Aorta (tissue), 5 donors: Measurements from ENCODE around the gene GPS1. TPM values are rescaled to one million over a fixed set of nuclear protein-coding genes. Genes with fewer than 3 reads are reported as not detected.

Experiments used
- ATAC-seq: fragments of 200-7000 bp; cut with Tn5 transposase; one replicate; pipeline ENCODE4 v1.9.1; 2022; ENCODE audit warnings: moderate library complexity; ENCODE audit not compliant: low FRiP score
- DNase-seq, 2 donors: peaks; one replicate each; pipeline ENCODE4 v3.0.0-alpha.2; 2020
- H3K27ac ChIP-seq, 2 donors: one replicate each; pipeline ENCODE4 v1.5.1; 2013; ENCODE audit warnings: low read length in 2 of 2, mild to moderate bottlenecking in 2 of 2, moderate library complexity in 2 of 2, control low read depth in 1 of 2, inconsistent platforms in 1 of 2, low read depth in 1 of 2
- H3K27me3 ChIP-seq, 2 donors: one replicate each; pipeline ENCODE4 v1.6.1; 2013; ENCODE audit warnings: control low read depth in 1 of 2, low read length in 1 of 2, mild to moderate bottlenecking in 1 of 2, moderate library complexity in 1 of 2; ENCODE audit not compliant: insufficient read depth in 2 of 2, control insufficient read depth in 1 of 2
- H3K36me3 ChIP-seq, 2 donors: one replicate each; pipeline ENCODE4 v1.6.1; 2013; ENCODE audit warnings: control low read depth in 1 of 2, low read length in 1 of 2, mild to moderate bottlenecking in 1 of 2; ENCODE audit not compliant: insufficient read depth in 2 of 2, control insufficient read depth in 1 of 2
- H3K4me1 ChIP-seq, 2 donors: one replicate each; pipeline ENCODE4 v1.6.1; 2013; ENCODE audit warnings: low read length in 2 of 2, control low read depth in 1 of 2, mild to moderate bottlenecking in 1 of 2, moderate library complexity in 1 of 2; ENCODE audit not compliant: insufficient read depth in 2 of 2, control insufficient read depth in 1 of 2
- H3K4me3 ChIP-seq, 2 donors: one replicate each; pipeline ENCODE4 v1.5.1; 2013; ENCODE audit warnings: low read length in 2 of 2, control low read depth in 1 of 2, mild to moderate bottlenecking in 1 of 2
- H3K9me3 ChIP-seq: one replicate; pipeline ENCODE4 v1.6.1; 2013; ENCODE audit warnings: mild to moderate bottlenecking, low read length; ENCODE audit not compliant: control insufficient read depth
- WGBS, 2 donors: extraction: QIAGEN DNeasy Blood & Tissue Kit; methylation state at CpG; one replicate each; pipeline ENCODE4 v1.1.7; 2013; 5-methylcytosine and 5-hydroxymethylcytosine counted together
- intact Hi-C, 2 donors: fragments of 100-400 bp; cut with DNase I; formaldehyde crosslinking; loops; one replicate each; pipeline versions ENCODE4 v1.14.2 to v1.15.0; 2022
- polyA plus RNA-seq, 2 donors: library from polyadenylated mRNA; stranded (reverse); fragments of 200-250 nt; gene quantifications; one replicate each; pipeline ENCODE4 v1.2.3, GENCODE V29; 2013
- total RNA-seq, 2 donors: library from RNA; stranded (reverse); fragmentation: NEBNext Ultra II Directional; extraction: Animal tissue kit (Norgen Biotek cat#: 25700); gene quantifications; one replicate each; pipeline ENCODE4 v1.2.1, GENCODE V29; 2021
- donor health status: healthy with polysubstance abuse.
- donor health status: Bipolar disorder and iron deficiency.
- donor health status: DM: no; HTN: no; CAD: no.
- donor health status: DM: no; HTN: no; CAD: no.
- donor health status: DM: yes; HTN: yes; CAD: no.

Gene GPS1
- total and polyA plus RNA-seq, 4 donors, result 46.9 to 171 (median 54.1) TPM

DNA sequence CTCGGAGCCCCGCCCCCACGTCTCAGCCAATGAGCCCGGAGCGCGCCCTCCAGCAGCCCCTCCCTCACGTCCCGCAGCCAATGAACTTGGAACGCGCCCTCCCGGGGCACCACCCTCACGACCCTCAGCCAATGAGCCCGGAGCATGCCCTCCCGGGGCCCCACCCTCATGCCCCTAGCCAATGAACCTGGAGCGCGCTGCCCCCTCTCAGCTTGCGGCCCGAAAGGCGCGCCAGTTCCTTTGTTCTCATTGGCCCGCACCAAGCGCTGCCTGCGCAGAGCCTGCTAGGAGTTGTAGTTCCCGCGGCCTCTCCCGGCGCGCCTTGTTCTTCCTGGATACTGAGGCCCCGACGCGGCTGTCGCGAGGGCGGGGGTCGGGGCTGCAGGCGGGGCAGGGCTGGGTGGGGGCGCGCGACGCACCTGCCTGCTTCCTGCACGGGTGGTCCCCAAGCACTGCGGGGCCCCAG lies 28.7 kb upstream of the GPS1 start, which contains the start of gene LRRC45:
TSS of gene LRRC45 (plus strand) at position 325 of the 466 bp plus-strand sequence. CDS start 339 bp downstream, outside the sequence.
- peak; percentile 100 for DNase-seq
- H3K4me1 ChIP-seq, result no peaks in the 10 kb centered on the region

DNA sequence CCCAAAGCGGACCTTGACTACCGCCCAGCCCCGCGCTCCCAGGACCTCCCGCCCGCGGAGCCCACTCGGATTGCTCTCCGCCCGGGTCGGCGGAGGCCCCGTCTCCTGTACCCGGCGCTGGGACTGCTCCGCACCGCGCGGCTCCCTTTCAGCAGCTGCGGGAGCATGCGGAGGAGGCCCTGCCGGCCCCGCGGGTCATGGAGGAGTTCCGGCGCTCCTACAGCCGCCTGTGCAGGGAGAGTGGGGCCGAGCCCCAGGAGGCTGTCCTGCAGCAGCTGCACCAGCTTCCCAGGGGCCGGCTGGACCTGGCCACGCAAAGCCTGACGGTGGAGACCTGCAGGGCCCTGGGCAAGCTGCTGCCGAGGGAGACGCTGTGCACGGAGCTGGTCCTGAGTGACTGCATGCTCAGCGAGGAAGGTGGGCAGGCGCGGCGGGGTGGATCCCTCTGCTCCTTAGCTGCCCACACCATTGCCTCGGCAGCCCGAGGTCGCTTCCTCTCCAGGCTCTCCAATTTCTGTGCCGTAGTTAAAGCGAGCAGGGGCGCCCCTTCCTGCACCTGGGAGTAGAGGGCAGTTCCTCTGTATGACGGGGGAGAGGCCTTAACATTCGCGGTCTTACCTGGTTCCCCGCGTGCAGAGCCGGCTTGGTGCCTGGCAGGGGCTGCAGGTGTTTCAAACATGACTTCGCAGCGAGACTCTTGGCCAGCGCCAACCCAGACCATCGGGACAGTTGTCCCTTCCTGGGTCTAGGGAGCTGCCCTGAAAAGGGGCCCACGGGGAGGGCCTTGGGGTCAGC lies 28.1 kb upstream of the GPS1 start:
- no peaks in the 10 kb centered on the region for H3K4me1 ChIP-seq
- no peaks in the 10 kb centered on the region for H3K9me3 ChIP-seq
- intact Hi-C loops, result no loop called here
- H3K4me3 ChIP-seq, result peak overlapping the region; percentile 39 to 56
- ATAC-seq (no peak), DNase-seq (no peak)
- H3K27me3 ChIP-seq, result no peaks in the 10 kb centered on the region
- no peaks in the 10 kb centered on the region for H3K36me3 ChIP-seq
- H3K27ac ChIP-seq, result no peak overlapping the region
- WGBS, 2 donors, result 6 to 9% methylated on average over 48 to 55 of the region's 55 CpGs

More for the DNA sequence above, 28.7 kb upstream of the GPS1 start, which contains the start of gene LRRC45:
- Histone ChIP-seq H3K27ac (no peak within 1 kb of the TSS), H3K27me3 (no peaks in the 10 kb centered on the region), H3K9me3 (no peaks in the 10 kb centered on the region), H3K4me3 (peak within 1 kb of the TSS; percentile 39 to 65), H3K36me3 (no peaks in the 10 kb centered on the region)
- WGBS, 2 donors, result 0 to 1% methylated on average over 37 to 42 of the region's 42 CpGs
- ATAC-seq, result peak; percentile 98
- intact Hi-C loops, result no loop called here

DNA sequence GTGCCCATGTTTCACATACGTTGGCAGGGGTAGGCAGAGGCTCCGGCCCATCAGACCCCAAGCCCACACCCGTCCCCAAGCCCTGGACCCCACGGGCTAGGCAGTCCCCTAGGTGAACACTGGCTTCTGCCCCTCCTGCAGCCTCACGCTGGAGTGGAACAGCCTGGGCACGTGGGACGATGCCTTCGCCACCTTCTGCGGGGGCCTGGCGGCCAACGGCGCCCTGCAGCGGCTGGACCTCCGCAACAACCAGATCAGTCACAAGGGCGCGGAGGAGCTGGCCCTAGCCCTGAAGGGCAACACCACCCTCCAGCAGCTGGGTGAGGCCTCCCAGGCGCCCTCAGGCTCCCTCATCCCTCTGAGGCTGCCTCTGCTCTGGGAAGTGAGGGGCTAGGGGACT lies 26.8 kb upstream of the GPS1 start:
- no peaks in the 10 kb centered on the region for H3K4me1 ChIP-seq
- no peak overlapping the region for H3K27ac ChIP-seq
- WGBS, 2 donors, result 95 to 96% methylated on average over 17 of the region's 17 CpGs
- H3K27me3 ChIP-seq, result no peaks in the 10 kb centered on the region
- ATAC-seq (no peak), DNase-seq (no peak)
- no peaks in the 10 kb centered on the region for H3K36me3 ChIP-seq
- H3K4me3 ChIP-seq, result no peak overlapping the region
- no peaks in the 10 kb centered on the region for H3K9me3 ChIP-seq
- intact Hi-C loops, result no loop called here

DNA sequence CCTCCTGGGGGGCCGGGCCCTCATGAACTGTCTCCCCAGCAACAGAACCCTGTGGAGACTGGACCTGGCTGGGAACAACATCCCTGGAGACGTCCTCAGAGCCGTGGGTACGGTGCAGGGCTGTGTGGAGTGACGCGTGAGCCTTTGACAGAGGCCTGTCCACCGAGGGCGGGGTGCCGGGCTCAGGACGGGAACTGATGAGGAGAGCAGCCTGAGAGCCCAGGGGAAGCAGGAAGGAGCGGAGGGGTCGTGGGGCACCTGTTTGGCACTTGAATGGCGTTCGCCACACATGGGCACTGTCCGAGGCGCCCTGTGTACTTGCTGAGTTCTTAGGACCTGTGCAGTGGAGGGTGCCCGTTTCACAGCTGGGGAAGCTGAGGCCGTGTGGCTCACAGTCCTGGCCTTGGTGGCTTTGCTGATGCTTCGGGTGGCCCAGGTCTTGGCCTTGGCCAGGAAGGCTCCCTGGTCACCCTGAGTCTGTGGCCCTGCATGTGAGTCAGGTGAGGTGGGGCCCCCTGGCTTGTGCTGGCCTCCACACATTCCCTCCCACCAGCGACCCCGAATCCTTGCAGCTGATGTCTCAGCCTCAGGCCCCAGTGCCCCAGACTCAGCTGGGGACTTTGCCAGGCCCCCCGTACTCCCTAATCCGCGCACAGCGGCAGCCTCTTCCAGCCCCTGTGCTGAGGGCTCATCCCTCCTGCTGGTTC lies 26.1 kb upstream of the GPS1 start:
- 94 to 96% methylated on average over 25 of the region's 25 CpGs for WGBS, 2 donors
- DNase-seq (no peak), ATAC-seq (no peak)
- Histone ChIP-seq H3K9me3 (no peaks in the 10 kb centered on the region), H3K4me1 (no peaks in the 10 kb centered on the region), H3K4me3 (no peak overlapping the region), H3K36me3 (no peaks in the 10 kb centered on the region), H3K27ac (no peak overlapping the region), H3K27me3 (no peaks in the 10 kb centered on the region)
- intact Hi-C loops, result no loop called here

DNA sequence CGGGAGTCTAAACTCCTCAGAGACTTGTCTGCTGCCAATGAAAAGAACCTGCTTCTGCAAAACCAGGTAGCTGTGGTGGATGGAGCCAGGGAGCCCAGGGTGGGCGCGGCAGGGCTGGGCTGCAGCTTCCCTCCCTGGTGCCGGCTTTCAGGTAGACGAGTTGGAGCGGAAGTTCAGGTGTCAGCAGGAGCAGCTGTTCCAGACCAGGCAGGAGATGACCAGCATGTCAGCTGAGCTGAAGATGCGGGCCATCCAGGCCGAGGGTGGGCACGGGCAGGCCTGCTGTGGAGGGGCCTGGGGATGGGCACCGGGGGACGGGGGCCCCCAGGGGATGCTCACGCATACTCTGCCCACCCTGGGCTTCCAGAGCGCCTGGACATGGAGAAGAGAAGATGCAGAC lies 23.5 kb upstream of the GPS1 start:
- H3K36me3 ChIP-seq, result no peaks in the 10 kb centered on the region
- H3K4me1 ChIP-seq, result no peaks in the 10 kb centered on the region
- no peak overlapping the region for H3K4me3 ChIP-seq
- H3K27ac ChIP-seq, result no peak overlapping the region
- whole genome bisulfite sequencing, 2 donors, result 96 to 98% methylated on average over 13 of the region's 13 CpGs
- H3K9me3 ChIP-seq, result no peaks in the 10 kb centered on the region
- ATAC-seq, result no peak
- H3K27me3 ChIP-seq, result no peaks in the 10 kb centered on the region
- no peak for DNase-seq
- intact Hi-C loops, result no loop called here

DNA sequence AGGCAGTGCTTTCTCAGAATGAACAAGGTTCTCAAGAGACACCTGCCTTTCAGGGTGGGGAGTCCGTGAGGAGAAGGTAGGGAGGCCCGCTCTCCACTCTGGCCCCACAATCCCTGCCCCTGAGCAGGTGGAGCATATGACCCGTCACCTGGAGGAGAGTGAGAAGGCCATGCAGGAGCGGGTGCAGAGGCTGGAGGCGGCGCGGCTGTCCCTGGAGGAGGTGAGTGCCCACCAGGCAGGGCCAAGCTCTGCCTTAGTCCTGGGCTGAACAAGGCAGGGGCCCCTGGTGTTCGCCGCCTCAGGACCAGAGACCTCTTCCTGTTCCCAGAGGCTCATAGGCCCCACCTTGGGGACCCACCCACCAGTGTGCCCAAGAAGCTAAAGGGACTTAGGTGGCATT lies 22.7 kb upstream of the GPS1 start:
- no peaks in the 10 kb centered on the region for H3K27me3 ChIP-seq
- no peak for DNase-seq
- no peaks in the 10 kb centered on the region for H3K4me1 ChIP-seq
- no peaks in the 10 kb centered on the region for H3K36me3 ChIP-seq
- H3K9me3 ChIP-seq, result no peaks in the 10 kb centered on the region
- no peak for ATAC-seq
- intact Hi-C loops, result no loop called here
- WGBS, 2 donors, result 96 to 98% methylated on average over 9 of the region's 9 CpGs
- no peak overlapping the region for H3K27ac ChIP-seq
- H3K4me3 ChIP-seq, result no peak overlapping the region

DNA sequence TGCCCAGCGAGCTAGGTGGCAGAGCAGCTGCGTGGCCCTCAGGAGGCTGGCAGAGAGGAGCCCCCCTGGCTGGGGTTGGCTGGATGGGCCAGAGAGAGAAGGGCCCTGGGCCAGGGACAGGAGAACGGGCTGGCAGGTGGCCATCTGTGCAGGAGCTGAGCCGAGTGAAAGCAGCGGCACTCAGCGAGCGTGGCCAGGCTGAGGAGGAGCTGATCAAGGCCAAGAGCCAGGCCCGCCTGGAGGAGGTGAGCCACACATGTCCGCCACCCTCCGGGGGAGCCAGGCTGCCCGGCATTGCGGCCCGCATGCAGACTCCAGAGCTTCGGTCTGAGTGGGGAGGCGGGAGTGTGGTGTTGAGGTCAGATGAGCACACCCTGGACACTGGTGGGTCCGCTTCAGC lies 22.3 kb upstream of the GPS1 start:
- no peak for ATAC-seq
- no peaks in the 10 kb centered on the region for H3K36me3 ChIP-seq
- intact Hi-C loops, result no loop called here
- no peak overlapping the region for H3K4me3 ChIP-seq
- no peak overlapping the region for H3K27ac ChIP-seq
- H3K9me3 ChIP-seq, result no peaks in the 10 kb centered on the region
- H3K4me1 ChIP-seq, result no peaks in the 10 kb centered on the region
- no peak for DNase-seq
- 93% methylated on average over 16 of the region's 16 CpGs for WGBS, 2 donors
- H3K27me3 ChIP-seq, result no peaks in the 10 kb centered on the region

DNA sequence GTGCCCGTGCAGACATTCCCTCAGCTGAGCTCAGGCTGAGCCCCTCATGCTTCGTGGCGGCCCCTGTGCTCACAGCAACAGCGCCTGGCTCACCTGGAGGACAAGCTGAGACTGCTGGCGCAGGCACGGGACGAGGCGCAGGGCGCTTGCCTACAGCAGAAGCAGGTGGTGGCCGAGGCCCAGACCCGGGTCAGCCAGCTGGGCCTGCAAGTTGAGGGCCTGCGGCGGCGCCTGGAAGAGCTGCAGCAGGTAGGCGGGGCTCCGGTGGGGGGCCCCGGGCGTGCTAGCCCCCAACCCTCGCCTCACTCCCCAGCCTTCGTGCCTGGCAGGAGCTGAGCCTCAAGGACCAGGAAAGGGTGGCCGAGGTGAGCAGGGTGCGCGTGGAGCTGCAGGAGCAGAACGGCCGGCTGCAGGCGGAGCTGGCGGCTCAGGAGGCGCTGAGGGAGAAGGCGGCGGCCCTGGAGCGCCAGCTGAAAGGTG lies 21.7 kb upstream of the GPS1 start:
- Histone ChIP-seq H3K4me1 (no peaks in the 10 kb centered on the region), H3K36me3 (no peaks in the 10 kb centered on the region), H3K4me3 (no peak overlapping the region), H3K9me3 (no peaks in the 10 kb centered on the region), H3K27ac (no peak overlapping the region), H3K27me3 (no peaks in the 10 kb centered on the region)
- DNase-seq, result no peak
- 69 to 74% methylated on average over 31 of the region's 31 CpGs for WGBS, 2 donors
- ATAC-seq, result no peak
- intact Hi-C loops, result loop anchor here (1.0 to 10.0 kb wide), 3 partner anchors 124 to 295 kb away; no protein-coding TSS in a partner anchor
